Posterior vena cava (tissue), 2 donors: ENCODE data around the gene FAM9B. TPM values are rescaled to one million over a fixed set of nuclear protein-coding genes. Genes with fewer than 3 reads are reported as not detected.
"Not testable (repeated sequence)": the region's sequence is repeated elsewhere in the genome, so short reads cannot be mapped to it uniquely, and the experiment has no call there.

Experiments
- DNase-seq: peaks from one replicate; pipeline ENCODE4 v3.0.0-alpha.2; 2020; ENCODE audit warnings: low spot score
- intact Hi-C, 2 donors: fragments of 100-400 bp; cut with DNase I; formaldehyde crosslinking; loops; one replicate each; pipeline versions ENCODE4 v1.14.1 to v1.14.2; 2022 to 2023
- long read RNA-seq, 2 donors: library from polyadenylated mRNA; unstranded; transcript quantifications; one replicate each; pipeline ENCODE4 v2.0.0, GENCODE V29; 2020 to 2021
- total RNA-seq, 2 donors: library from RNA; stranded (reverse); fragmentation: NEBNext Ultra II Directional; extraction: Animal tissue kit (Norgen Biotek cat#: 25700); gene quantifications; one replicate each; pipeline ENCODE4 v1.2.1, GENCODE V29; 2021
- donor health status: DM: yes; HTN: yes; CAD: no.
- donor health status: DM: yes; HTN: yes; CAD: no.

Gene FAM9B
- total RNA-seq: not detected
- long read RNA-seq, donor 1: 0 reads
- long read RNA-seq, donor 2: 0 reads

GRCh38 chrX:9033989-9034388 is at the start of gene FAM9B:
Gene FAM9B (minus strand): TSS chrX:9034127. CDS start chrX:9032986, 1,141 bp downstream.
- no peak for DNase-seq
- intact Hi-C loops: loop anchor here in 1 of 2 donors (2.0 kb wide), 1 partner anchor 79 kb away; no protein-coding TSS in a partner anchor

DNA sequence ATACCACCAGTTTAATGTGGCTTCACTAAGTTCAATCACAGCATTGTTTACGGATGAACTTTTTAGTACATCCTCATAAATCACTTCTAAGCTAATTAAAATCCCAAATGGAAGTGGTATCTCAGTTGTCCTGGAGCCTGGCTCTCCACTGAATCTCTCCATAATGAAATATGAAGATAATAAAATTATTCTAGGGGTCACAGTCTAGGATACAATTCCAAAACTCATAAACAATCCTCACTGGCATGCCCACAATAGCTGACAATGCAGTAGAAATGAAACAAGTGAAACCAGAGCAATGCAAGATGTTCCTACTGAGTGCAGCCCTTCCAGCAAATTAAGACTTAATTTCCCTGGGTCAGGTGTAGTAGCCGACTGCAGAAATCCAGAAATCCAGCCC is 47.3 kb upstream of the FAM9B start:
- no peak for DNase-seq
- intact Hi-C loops: no loop called here

DNA sequence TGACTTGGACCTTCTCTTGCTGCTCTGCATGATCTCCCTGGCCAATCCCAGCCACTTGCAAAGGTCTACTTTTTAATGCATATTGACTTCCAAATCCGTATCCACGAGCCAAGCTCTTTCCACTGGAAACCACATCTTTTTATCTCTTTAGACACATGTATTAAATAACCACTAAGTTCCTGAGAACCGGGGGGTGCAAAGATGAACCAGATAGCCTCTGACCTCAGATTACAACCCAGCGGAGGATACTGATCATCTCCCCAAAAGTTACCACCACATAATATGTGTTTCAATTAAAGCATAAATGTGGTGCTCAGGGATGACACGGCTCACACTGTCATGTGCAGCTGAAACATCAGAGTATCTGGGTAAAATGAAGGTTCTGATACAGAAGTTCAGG is 40.4 kb upstream of the FAM9B start:
- DNase-seq: no peak

GRCh38 chrX:9072281-9072680 is 38.4 kb upstream of the FAM9B start:
- intact Hi-C loops: no loop called here
- no peak for DNase-seq

More for the DNA sequence above, 40.4 kb upstream of the FAM9B start:
- intact Hi-C loops: no loop called here

- no peak for DNase-seq
- intact Hi-C loops: no loop called here
Measured at GRCh38 chrX:9071031-9071650, 37.2 kb upstream of the FAM9B start.

- DNase-seq: no peak
- intact Hi-C loops: no loop called here
Measured at GRCh38 chrX:9069573-9069972, 35.6 kb upstream of the FAM9B start.

GRCh38 chrX:9064694-9065093 is 30.8 kb upstream of the FAM9B start:
- intact Hi-C loops: no loop called here
- no peak for DNase-seq

GRCh38 chrX:9062641-9063040 is 28.7 kb upstream of the FAM9B start:
- intact Hi-C loops: no loop called here
- no peak for DNase-seq

- intact Hi-C loops: no loop called here
- no peak for DNase-seq
Measured at GRCh38 chrX:9055354-9055753, 21.4 kb upstream of the FAM9B start.

GRCh38 chrX:9052081-9052480 is 18.2 kb upstream of the FAM9B start:
- intact Hi-C loops: no loop called here

GRCh38 chrX:9050331-9050730 is 16.4 kb upstream of the FAM9B start:
- intact Hi-C loops: no loop called here
- no peak for DNase-seq

More at GRCh38 chrX:9052081-9052480, 18.2 kb upstream of the FAM9B start:
- DNase-seq: no peak

- no peak for DNase-seq
Measured at GRCh38 chrX:9048801-9049200, 14.9 kb upstream of the FAM9B start.

DNA sequence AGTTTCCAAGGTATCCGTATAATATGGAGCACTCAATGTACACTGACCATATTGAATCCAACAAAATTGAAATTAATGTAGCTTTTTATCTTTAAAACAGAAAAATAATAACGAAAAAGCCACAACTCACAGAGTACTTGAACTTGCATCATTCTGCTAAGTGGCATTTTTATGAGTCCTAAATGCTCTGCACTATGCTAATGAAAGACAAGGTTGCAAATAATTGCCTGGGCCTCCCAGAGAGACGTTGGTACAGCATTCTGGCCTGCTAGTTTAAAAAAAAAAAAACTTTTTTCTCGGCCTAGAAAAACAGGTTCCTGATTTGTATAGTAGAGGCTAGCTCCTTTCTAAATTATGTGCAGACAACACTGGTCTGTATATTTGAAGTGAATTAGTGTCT is 4.3 kb upstream of the FAM9B start:
- no peak for DNase-seq
- intact Hi-C loops: no loop called here

More at GRCh38 chrX:9048801-9049200, 14.9 kb upstream of the FAM9B start:
- intact Hi-C loops: no loop called here

DNA sequence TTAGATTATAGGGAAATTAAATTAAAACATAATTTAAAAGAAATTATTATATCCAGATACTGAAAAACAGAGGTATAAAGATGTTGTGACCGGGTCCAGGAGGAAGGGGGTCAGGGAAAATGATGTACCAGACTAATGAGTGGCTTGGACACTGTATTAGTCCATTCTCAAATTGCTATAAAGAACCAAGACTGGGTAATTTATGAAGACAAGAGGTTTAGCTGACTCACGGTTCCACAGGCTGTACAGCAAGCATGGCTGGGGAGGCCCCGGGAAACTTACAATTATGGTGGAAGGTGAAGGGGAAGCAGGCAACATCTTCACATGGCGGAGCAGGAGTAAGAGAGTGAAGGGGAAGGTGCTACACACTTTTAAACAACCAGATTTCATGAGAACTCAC is 3.4 kb upstream of the FAM9B start:
- intact Hi-C loops: no loop called here
- DNase-seq: no peak

DNA sequence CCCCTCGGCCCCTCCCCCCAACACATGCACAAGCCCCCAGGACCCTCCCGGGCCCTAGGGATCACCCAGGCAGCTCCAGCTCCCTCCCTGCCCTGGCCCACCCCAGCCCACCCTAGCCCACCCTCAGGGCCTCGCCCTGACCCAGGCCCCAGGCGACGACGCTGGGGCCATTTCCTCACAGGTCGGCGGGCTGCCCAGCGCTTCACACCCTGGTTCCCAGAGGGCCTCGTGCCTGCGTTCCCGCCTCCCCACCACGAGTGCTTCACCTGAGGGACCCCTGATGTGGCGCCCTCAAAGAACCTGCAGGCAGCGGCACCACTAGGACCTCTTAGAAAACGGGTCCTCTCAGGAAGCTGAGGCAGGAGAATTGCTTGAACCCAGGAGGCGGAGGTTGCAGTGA is 341 bp downstream of the FAM9B start:
- intact Hi-C loops: loop anchor here in 1 of 2 donors (2.0 kb wide), 1 partner anchor 79 kb away; no protein-coding TSS in a partner anchor
- no peak for DNase-seq

- intact Hi-C loops: loop anchor here in 1 of 2 donors (2.0 kb wide), 1 partner anchor 78 kb away; no protein-coding TSS in a partner anchor
- DNase-seq: no peak
Measured at GRCh38 chrX:9033179-9033578, 748 bp downstream of the FAM9B start.

GRCh38 chrX:9023293-9023692 is 10.6 kb downstream of the FAM9B start:
- DNase-seq: no peak
- intact Hi-C loops: no loop called here

- no peak for DNase-seq
- intact Hi-C loops: no loop called here
Measured at GRCh38 chrX:9019151-9019550, 14.8 kb downstream of the FAM9B start.

DNA sequence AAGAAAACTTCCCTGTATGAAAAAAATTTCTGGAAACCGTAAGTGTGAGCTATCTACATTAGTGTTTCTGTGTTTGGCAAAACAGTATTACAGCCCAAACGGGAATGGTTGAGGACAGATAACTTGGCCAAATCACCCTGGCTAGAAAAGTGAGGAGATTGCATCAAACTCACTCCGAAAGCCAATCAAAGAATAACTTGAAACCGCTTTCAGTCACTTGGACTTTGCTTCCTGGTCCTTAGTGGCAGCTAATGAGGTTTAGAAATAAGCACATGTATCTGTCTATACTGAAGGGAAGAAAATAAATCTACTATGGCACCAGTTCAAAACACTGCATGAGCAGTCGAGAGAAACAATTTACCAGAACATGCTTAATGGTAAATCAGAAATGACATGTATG is 15.6 kb downstream of the FAM9B start:
- intact Hi-C loops, DNase-seq: not testable (repeated sequence)

GRCh38 chrX:9003041-9003440 is 30.9 kb downstream of the FAM9B start:
- intact Hi-C loops: no loop called here

GRCh38 chrX:8988446-8988845 is 45.5 kb downstream of the FAM9B start:
- DNase-seq: peak; percentile 78
- intact Hi-C loops: no loop called here

More at GRCh38 chrX:9003041-9003440, 30.9 kb downstream of the FAM9B start:
- no peak for DNase-seq
